Frontal cortex (tissue), 4 donors: ENCODE data around the gene CNTF. TPM values are rescaled to one million over a fixed set of nuclear protein-coding genes. Genes with fewer than 3 reads are reported as not detected.

ENCODE experiments used
- DNase-seq, 2 donors: peaks; one replicate each; pipeline ENCODE4 v3.0.0; 2012; ENCODE audit warnings: low spot score in 2 of 2
- FAIRE-seq: peaks from 2 replicates; lab custom pipeline; 2012; peaks lifted over from hg19 to GRCh38; lab: Jason Lieb, UNC
- total RNA-seq: library from RNA; depleted of rRNA; stranded (reverse); fragments of >200 nt; gene quantifications from one replicate; pipeline ENCODE4 v1.2.3, GENCODE V29; 2014
- donor health status: control.
- donor health status: control.
- donor health status: control.

Gene CNTF
- total RNA-seq, 1 donor from 2014 or later, result 1.2 TPM

DNA sequence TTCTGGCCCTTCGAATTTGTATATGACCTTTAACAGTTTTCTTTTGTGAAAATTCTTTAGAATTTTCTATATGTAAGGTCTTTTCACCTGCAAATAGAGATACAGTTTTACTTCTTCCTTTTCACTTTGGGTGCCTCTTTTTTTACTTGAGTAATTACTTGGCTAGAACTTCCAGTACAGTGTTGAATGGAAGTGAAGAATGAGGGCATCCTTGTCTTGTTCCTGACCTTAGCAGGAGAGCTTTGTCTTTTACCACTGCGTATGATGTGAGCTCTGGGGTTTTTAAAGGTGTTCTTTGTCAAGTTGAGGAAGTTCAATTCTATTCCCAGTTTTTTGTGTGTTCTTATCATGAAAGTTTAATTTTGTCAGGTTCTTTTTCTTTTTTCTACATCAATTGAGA lies 22.0 kb upstream of the CNTF start:
- FAIRE-seq (no peak), DNase-seq (no peak)

DNA sequence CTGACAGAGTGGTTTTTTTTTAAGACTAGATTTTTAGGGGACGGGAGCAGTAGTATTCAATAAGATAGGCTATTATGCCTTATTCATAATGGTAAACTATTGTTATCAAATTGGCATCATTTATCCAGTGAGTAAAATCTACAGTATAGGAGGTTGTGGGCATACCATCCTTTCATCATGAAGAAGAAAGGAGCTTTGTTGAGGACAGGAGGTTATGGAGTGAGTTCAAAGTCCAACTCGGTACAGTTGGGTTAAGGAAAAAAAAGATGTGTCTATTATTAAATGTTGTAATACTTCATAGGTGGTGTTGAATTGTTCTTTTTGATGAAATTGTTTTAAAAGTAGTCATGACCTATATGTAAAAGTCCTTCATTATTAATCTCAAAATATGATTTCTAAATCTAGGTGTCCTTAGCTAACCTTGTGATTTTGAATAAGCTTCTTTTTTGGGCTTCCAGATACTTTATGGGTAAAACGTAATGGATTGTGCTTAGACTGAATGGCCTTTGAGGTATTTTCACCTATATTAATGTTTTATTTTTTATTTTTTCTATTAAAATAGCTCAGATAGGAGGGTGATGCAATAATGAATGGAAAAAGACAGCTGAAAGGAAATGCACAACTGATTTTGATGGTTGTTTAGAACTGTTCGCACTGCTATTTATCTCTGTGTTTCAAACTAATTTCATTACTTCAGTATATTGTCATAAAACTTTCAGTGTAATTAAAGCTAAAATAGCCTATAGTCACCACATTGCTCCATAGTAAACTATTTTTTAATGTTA lies 15.3 kb upstream of the CNTF start:
- FAIRE-seq, result no peak

GRCh38 chr11:58608331-58608730 lies 14.1 kb upstream of the CNTF start:
- no peak for FAIRE-seq
- no peak for DNase-seq

More for the DNA sequence above, 15.3 kb upstream of the CNTF start:
- no peak for DNase-seq

- DNase-seq, result no peak
- no peak for FAIRE-seq
These were observed 12.7 kb upstream of the CNTF start for GRCh38 chr11:58609723-58610122.

GRCh38 chr11:58613228-58613627 lies 9.2 kb upstream of the CNTF start:
- FAIRE-seq (no peak), DNase-seq (no peak)

DNA sequence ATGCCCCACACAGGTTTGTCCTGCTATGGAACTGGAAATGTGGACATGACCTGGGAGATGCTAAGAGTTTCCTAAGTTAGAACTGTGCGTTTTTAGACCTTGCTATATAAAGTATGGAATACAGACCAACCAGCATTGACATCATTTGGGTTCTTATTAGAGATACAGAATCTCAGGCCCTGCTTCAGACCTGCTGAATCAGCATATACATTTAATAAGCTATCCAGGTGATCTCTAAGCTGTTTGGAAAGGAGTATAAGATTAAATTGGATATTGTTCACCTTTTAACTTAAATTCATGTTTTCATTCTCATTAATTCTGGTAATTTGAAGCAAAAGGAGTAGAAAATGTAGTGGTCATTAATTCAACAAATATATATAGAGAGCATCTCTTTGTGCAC lies 6.9 kb upstream of the CNTF start:
- FAIRE-seq, result no peak
- no peak for DNase-seq

DNA sequence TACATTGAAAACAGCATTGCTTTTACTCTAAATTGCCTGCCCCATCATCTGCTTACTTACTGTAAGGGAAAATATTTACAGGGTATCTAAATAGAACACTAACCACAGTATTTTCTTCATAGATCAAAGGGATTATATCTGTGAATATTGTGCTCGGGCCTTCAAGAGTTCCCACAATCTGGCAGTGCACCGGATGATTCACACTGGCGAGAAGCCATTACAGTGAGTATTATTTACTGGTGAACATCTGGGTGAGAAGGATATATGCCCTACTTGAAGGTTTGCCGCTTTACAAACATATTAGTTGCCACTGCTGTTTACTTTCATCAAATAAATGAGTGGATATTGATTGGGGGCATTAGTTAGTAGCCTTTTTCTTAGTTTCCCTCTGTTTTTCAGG lies 5.9 kb upstream of the CNTF start:
- DNase-seq, result no peak
- no peak for FAIRE-seq

- FAIRE-seq, result no peak
- no peak for DNase-seq
These were observed 4.4 kb upstream of the CNTF start for GRCh38 chr11:58617976-58618557.

DNA sequence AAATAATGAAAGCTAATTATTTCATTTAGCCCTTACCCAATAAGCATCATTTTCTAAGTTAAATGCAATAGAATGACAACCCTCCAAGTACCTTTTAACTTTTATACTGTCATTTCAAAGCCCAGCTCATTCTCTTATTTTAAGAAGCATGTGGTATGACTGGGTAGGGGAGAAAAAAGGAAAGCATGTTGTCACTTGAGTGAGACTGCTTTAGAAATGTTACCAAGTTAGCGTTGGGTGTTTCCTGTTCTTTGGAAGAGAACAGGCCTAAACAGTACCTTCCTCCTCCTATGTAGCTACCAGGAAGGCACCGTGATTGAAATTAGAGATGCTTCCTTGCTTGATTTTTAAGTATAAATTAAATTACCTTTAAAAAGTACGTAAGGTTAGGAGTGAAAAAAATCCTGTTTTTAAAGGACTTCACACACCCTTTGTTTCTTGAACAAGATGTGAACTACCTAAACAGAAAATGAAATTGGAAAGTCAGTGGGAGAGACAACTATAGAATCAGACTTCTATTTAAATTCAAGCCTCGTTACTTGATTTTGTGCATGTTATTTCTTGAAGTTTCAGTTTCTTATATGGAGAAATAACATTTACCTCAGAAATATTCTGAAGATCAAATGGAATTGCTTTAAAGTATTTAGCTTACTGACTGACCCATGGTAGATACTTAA lies 741 bp upstream of the CNTF start:
- FAIRE-seq (no peak), DNase-seq (no peak)

DNA sequence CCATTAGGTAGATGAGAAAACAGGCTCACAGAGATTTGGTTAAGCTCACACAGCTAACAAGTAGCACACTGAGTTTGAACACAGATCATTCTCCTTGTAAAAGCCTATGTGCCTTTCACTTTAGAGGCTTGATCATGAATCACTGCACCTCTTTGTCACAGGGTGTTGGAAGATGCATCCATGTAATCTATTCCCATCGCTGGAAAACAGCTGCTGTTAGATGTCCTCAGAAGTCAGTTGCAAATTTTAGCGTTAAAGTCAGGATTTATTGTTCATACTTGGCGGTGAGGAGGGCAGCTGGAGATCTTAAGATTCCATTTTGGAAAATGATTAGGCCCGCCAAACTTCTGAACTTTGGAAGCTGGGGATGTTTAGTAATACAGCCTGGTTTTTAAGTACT lies 2.6 kb downstream of the CNTF start:
- FAIRE-seq, result no peak
- no peak for DNase-seq

DNA sequence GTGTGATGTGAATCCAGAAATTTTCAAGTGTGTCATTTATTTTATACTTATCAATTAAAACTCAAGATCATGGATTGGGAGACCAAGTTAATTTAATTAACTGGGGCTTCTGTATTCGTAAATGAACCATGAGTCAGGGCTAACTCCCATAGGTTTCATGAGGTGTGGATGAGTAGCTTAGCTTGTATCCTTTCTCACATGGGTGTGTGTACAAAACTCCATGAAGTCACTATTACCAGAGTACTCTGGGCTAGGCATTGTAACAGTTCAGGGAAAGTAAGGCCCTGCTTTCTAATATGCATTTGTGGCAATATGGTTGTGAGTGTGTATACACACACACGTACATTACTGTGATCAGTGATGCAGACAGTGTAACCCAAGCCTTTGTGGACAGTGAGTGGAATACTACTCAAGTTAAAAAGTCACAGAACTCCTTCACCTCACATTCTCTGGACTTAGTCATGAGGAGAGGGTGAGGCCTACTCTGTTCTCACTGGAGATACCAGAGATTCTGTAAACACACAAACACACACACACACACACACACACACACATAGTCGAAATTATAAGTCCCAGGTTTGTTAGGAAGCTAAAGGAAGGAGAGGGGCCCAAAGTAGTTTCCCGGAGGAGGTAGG lies 3.5 kb downstream of the CNTF start:
- FAIRE-seq (no peak), DNase-seq (no peak)

GRCh38 chr11:58626934-58627483 lies 4.5 kb downstream of the CNTF start:
- DNase-seq (no peak), FAIRE-seq (no peak)

DNA sequence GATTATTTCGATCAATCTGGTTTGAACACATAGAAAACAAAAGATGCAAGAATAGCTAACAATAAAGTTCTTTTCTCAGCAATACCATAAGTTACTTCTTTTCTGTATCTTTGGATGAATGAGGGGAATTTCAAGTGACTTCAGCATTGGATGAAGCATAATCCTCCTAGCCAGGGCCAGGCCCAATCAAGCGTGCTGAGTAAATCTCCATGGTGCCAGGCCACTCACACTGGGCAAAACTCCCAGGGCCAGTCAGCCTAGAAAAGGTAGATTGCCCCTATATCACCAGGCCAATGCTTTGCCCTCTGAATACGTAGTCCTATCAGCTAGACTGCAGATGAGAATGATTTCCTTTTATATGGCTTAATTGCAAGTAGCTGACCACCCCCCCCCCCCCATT lies 6.0 kb downstream of the CNTF start:
- no peak for DNase-seq
- FAIRE-seq, result no peak

GRCh38 chr11:58629857-58630256 lies 7.4 kb downstream of the CNTF start:
- FAIRE-seq (no peak), DNase-seq (peak in 1 of 2 donors; percentile 19)

DNA sequence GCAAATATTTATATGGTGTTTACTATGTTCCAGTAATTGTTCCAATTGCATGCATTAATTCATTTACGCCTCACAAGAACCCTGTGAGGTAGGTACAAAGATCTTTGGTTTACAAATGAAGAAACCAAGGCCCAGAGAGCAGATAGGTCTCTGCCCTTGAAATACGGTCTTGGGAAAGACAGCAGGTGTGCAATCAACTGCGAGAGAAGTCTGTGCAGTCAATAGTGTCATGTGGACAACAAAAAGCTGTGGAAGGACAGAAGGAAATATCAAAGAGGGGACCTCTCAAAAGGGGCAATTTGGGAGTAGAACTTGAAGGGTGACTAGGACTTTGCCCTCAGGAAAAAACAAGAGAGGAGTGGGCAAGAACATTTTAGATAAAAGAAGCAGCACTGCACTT lies 8.9 kb downstream of the CNTF start:
- FAIRE-seq (no peak), DNase-seq (no peak)

- DNase-seq (no peak), FAIRE-seq (no peak)
These were observed 10.0 kb downstream of the CNTF start for GRCh38 chr11:58632510-58632909.

GRCh38 chr11:58636587-58636986 lies 14.1 kb downstream of the CNTF start:
- no peak for FAIRE-seq
- no peak for DNase-seq

DNA sequence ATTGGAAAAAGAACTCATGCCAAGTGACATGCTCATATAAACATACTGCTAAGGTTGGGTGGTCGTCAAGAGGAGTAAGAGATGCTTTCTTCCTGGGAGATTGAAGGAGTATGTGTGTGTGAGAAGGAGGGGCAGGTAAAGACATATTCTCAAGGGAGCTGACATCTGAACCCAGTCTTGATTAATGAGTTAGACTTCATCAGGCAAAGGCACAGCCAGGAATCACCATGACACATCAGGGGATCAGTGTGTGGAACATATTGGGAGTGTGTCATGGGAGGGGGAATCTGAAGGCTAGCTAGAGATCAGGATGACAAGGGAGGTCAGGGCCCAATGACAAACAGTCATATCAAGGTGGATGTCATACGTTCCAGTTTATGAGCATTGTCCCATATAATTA lies 14.9 kb downstream of the CNTF start:
- DNase-seq, result no peak
- FAIRE-seq, result no peak

DNA sequence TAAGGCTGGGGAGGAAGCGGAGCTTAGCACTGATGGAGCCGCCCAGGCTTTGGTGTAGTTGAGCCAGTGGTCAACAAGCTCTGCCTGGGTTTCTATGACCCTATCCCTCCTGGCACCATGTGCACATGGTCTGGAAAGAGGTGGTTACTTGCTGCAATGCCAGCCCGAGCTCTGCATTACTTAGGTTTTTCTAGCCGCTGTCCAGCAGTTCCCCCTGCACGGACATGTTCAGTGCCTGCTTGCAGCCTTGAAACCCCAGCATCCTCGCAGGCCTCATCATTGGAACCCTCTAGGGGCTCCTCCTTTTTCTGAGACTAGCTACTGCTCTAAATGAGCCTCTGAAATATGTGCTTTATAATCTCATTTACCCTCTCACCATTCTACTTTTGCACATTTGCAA lies 16.6 kb downstream of the CNTF start:
- DNase-seq (no peak), FAIRE-seq (no peak)

DNA sequence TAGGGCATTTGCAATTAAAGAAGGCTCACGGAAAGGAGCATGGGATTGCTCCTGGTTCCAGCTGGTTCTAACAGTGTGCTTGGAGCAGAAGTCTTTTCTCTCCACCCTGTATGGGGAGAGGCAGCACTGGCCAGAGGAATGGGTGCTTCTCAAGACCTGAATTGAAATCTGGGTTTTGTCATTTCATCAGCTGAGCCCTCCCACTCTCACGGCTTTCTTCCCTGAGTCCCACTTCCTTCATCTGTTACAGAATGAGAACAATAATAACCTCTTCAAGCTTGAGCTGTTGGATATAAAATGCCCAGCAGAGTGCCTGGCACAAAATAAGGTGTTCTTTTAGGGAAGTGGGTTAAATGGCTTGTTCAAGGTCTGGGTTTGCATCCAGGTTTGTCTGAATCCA lies 17.2 kb downstream of the CNTF start:
- no peak for DNase-seq
- no peak for FAIRE-seq
